ENCODE measurements around the gene CLDN2.

CLDN2 gene

GRCh38 chrX:106932960-106933537 lies 12.8 kb downstream of the CLDN2 start:
- H3K27ac ChIP-seq = no peak overlapping the region
- TF ChIP-seq ZFX (IDR thresholded peaks at IDR 0.05; ENCODE audit: borderline replicate concordance) (no peak), CTCF (IDR thresholded peaks at IDR 0.05) (no peak)

DNA sequence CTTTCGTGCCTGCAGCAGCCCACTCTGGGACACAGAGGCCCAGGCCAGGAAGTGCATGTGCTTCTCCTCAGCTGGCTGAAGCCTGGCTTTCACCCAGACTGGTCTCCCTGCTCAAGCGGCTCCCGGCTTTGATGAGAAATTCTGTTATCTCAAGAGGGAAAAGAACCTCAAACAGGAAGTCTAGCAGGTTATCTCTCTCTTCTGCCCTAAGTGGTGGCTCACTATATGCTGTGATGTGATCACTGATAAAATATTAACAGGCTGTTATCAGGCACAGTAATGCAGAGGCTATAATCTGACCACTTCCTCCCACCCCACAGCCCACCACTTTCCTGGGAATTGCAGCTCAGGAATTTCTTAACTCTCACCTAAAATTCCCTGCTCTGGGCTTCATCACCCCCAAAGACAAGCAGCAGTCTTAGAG lies 13.3 kb downstream of the CLDN2 start:
- TF ChIP-seq CTCF (IDR thresholded peaks at IDR 0.05) (no peak), ZFX (IDR thresholded peaks at IDR 0.05; ENCODE audit: borderline replicate concordance) (no peak)
- no peak overlapping the region for H3K27ac ChIP-seq

DNA sequence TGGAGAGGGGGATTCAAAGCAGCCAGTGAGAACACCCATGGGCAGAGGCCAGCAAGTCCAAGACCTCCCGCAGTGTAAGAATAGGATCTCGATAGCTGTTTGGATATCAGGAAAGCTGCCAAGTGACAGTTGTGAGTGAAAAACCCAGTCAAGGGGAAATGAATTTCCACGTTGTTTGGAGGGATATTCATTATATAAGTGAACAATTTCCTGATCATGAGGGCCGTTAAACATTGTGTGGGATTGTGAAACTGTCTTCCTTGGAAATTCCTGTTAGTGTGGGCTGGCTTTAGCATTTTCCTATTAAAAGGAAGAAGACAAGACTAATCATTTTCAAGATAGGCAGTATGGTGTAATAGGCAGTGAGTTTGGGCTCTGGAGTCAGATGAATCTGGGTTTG lies 15.0 kb downstream of the CLDN2 start:
- H3K27ac ChIP-seq = no peak overlapping the region
- TF ChIP-seq CTCF (IDR thresholded peaks at IDR 0.05) (no peak), ZFX (IDR thresholded peaks at IDR 0.05; ENCODE audit: borderline replicate concordance) (no peak)

GRCh38 chrX:106936246-106936645 lies 16.0 kb downstream of the CLDN2 start:
- no peak overlapping the region for H3K27ac ChIP-seq
- TF ChIP-seq ZFX (IDR thresholded peaks at IDR 0.05; ENCODE audit: borderline replicate concordance) (no peak), CTCF (IDR thresholded peaks at IDR 0.05) (no peak)

DNA sequence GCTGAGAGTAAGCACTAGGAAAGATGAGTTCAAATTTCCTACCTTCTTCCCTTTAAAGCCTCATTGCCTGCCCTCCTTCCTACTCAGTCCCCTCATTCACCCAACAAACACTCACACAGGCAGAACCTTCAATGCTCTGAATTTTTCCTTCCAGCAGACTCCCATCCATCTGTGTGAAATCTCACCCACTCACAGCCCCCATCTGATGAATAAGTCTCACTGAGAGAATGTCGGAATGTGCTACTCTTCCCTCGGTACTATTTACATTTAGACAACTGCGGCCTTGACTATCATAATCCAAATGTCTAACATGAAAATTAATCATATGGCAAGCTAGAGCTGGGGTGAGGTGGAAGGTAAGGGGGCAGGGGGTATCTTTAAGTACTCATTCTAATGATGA lies 19.4 kb downstream of the CLDN2 start:
- H3K27ac ChIP-seq = no peak overlapping the region
- TF ChIP-seq ZFX (IDR thresholded peaks at IDR 0.05; ENCODE audit: borderline replicate concordance) (no peak), CTCF (IDR thresholded peaks at IDR 0.05) (no peak)

GRCh38 chrX:106940068-106940467 lies 19.9 kb downstream of the CLDN2 start:
- no peak overlapping the region for H3K27ac ChIP-seq
- TF ChIP-seq CTCF (IDR thresholded peaks at IDR 0.05) = no peak
- no peak for TF ChIP-seq ZFX (IDR thresholded peaks at IDR 0.05; ENCODE audit: borderline replicate concordance)

DNA sequence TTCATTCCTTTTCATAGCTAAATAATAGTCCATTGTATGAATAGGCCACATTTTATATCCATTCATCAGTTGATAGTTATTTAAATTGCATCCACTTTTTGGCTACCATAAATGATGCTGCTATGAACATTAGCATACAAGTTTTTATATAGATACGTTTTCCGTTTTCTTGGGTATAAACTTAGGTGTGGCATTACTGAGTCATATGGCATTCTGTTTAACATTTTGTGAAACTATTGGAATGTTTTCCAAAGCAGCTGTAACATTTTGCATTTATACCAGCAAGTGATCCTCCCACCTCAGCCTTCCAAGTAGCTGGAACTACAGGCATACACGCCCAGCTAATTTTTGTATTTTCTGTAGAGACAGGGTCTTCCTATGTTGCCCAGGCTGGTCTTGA lies 26.3 kb downstream of the CLDN2 start:
- H3K27ac ChIP-seq = no peak overlapping the region
- TF ChIP-seq ZFX (IDR thresholded peaks at IDR 0.05; ENCODE audit: borderline replicate concordance) = no peak
- TF ChIP-seq CTCF (IDR thresholded peaks at IDR 0.05) = no peak

Measured in 22Rv1 (cell line).